Stimulated activated CD4-positive, alpha-beta T cell treated with anti-CD3 and anti-CD28 coated beads, TNF-alpha, amount 100 ng/mL, for 48 hours (primary cell): ENCODE data around the gene SH3PXD2A.
A peak's percentile ranks its signal among the peaks of the same experiment; 100 is the strongest.

Experiments
- DNase-seq, 3 donors: peaks; one replicate each; pipeline ENCODE4 v3.0.0-alpha.2; 2020; ENCODE audit warnings: low read depth in 3 of 3

SH3PXD2A gene

GRCh38 chr10:103812004-103812403 is 43.4 kb downstream of the SH3PXD2A start:
- no peak for DNase-seq

GRCh38 chr10:103811463-103811862 is 43.9 kb downstream of the SH3PXD2A start:
- DNase-seq = no peak

- no peak for DNase-seq
Measured at GRCh38 chr10:103808780-103809179, 46.6 kb downstream of the SH3PXD2A start.

- DNase-seq = no peak
Measured at GRCh38 chr10:103807996-103808395, 47.4 kb downstream of the SH3PXD2A start.

GRCh38 chr10:103806395-103807187 is 48.8 kb downstream of the SH3PXD2A start:
- DNase-seq = no peak

GRCh38 chr10:103805781-103806180 is 49.6 kb downstream of the SH3PXD2A start:
- no peak for DNase-seq

GRCh38 chr10:103804871-103805270 is 50.5 kb downstream of the SH3PXD2A start:
- DNase-seq = no peak

- DNase-seq = peak in 1 of 3 donors; percentile 8
Measured at GRCh38 chr10:103803941-103804340, 51.4 kb downstream of the SH3PXD2A start.

- DNase-seq = no peak
Measured at GRCh38 chr10:103802637-103803353, 52.6 kb downstream of the SH3PXD2A start.

GRCh38 chr10:103802081-103802480 is 53.3 kb downstream of the SH3PXD2A start:
- no peak for DNase-seq

GRCh38 chr10:103800789-103801540 is 54.4 kb downstream of the SH3PXD2A start:
- DNase-seq = peak; percentile 0 to 20 (median 16)

- no peak for DNase-seq
Measured at GRCh38 chr10:103800089-103800488, 55.3 kb downstream of the SH3PXD2A start.

GRCh38 chr10:103799341-103799740 is 56.0 kb downstream of the SH3PXD2A start:
- DNase-seq = no peak

GRCh38 chr10:103798511-103798910 is 56.9 kb downstream of the SH3PXD2A start:
- DNase-seq = no peak

- no peak for DNase-seq
Measured at GRCh38 chr10:103797857-103798256, 57.5 kb downstream of the SH3PXD2A start.

- DNase-seq = no peak
Measured at GRCh38 chr10:103795634-103796270, 59.6 kb downstream of the SH3PXD2A start.

GRCh38 chr10:103794996-103795395 is 60.4 kb downstream of the SH3PXD2A start:
- no peak for DNase-seq

GRCh38 chr10:103793920-103794883 is 61.2 kb downstream of the SH3PXD2A start:
- DNase-seq = no peak

- DNase-seq = no peak
Measured at GRCh38 chr10:103793429-103793828, 61.9 kb downstream of the SH3PXD2A start.

GRCh38 chr10:103792547-103792946 is 62.8 kb downstream of the SH3PXD2A start:
- DNase-seq = no peak

GRCh38 chr10:103791858-103792257 is 63.5 kb downstream of the SH3PXD2A start:
- no peak for DNase-seq
